ENCODE measurements around the gene GPRC5C.

The GPRC5C gene

DNA sequence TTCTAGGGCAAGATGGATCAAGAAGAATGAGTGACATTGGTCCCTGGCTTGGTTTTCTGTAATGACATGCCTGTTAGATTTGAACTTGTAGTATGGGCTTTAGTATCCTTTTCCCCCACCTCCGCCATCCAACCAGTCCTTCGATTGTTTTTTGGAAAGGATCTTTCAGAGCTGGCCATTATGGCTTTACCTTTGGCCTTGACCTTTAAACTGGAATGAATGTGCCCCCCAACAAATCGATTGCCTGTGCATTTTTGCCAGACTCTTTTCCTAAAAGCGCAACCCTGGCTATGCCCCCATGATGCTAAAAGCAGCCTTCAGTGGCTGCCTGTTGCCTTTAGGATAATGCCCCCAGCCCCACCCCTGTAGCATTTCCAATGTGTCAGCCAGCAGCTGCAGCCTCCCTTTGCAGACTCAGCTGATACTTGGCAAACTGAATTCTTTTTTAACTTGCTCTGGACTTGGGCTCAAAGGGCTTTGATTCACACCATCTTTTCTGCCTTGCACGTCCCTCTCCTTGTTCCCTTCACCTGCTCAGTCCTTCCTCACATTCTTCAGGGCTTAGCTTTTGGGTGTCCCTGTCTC lies 4.0 kb downstream of the GPRC5C start:
- no peak for DNase-seq

DNA sequence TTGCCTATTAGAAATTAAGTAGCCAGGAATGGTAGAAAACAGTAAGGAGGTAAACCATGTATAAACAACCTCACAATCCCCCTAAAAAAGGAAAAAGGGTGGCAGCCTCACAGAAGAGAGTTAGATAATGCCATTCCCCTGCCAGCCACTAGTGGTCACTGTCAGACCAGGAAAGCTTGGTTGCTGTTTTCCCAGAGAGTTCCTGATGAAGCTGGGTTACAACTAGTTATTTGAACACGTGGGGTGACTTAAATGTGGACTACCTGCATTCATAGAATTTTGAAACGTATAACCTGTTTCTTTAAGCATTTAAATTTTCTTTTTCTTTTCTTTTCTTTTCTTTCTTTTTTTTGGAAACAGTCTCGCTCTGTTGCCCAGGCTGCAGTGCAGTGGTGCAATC lies 5.8 kb downstream of the GPRC5C start:
- DNase-seq = peak; percentile 35

DNA sequence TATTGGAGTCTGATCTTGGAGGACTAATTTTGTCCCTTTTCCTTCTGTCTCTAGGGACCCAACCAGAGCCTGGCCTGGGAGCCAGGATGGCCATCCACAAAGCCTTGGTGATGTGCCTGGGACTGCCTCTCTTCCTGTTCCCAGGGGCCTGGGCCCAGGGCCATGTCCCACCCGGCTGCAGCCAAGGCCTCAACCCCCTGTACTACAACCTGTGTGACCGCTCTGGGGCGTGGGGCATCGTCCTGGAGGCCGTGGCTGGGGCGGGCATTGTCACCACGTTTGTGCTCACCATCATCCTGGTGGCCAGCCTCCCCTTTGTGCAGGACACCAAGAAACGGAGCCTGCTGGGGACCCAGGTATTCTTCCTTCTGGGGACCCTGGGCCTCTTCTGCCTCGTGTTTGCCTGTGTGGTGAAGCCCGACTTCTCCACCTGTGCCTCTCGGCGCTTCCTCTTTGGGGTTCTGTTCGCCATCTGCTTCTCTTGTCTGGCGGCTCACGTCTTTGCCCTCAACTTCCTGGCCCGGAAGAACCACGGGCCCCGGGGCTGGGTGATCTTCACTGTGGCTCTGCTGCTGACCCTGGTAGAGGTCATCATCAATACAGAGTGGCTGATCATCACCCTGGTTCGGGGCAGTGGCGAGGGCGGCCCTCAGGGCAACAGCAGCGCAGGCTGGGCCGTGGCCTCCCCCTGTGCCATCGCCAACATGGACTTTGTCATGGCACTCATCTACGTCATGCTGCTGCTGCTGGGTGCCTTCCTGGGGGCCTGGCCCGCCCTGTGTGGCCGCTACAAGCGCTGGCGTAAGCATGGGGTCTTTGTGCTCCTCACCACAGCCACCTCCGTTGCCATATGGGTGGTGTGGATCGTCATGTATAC lies 8.0 kb downstream of the GPRC5C start:
- no peak for DNase-seq

DNA sequence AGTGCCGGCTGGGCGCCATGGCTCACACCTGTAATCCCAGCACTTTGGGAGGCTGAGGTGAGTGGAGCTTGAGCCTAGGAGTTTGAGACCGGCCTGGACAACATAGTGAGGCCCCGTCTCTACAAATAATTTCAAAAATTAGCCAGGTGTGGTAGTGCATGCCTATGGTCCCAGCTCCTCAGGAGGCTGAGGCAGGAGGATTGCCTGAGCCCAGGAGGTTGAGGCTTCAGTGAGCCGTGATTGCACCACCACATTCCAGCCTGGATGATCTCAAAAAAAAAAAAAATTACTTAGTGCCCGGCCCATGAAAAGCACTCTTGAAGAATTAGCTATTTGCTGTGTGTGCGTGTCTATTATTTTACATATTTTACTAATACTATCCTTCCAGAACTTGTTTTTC lies 9.6 kb downstream of the GPRC5C start:
- no peak for DNase-seq

DNA sequence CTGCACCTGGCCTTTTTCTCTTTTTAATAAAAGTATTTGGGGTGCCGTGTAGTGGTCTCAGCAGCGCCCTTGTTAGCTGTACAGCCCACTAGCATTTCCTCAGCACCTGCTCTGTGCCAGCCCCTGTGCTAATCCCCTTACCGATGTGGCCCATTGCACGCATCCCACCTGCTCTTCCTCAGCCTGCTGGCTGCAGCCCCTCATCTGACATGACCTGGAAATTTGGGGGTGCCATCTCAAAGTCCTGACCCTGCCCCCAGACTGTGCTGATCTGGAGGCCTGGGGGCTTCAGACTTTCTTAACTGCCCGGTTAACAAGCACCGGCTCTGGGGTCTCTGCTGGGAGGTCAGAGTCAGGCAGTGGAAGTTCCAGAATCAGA lies 10.4 kb downstream of the GPRC5C start:
- no peak for DNase-seq

DNA sequence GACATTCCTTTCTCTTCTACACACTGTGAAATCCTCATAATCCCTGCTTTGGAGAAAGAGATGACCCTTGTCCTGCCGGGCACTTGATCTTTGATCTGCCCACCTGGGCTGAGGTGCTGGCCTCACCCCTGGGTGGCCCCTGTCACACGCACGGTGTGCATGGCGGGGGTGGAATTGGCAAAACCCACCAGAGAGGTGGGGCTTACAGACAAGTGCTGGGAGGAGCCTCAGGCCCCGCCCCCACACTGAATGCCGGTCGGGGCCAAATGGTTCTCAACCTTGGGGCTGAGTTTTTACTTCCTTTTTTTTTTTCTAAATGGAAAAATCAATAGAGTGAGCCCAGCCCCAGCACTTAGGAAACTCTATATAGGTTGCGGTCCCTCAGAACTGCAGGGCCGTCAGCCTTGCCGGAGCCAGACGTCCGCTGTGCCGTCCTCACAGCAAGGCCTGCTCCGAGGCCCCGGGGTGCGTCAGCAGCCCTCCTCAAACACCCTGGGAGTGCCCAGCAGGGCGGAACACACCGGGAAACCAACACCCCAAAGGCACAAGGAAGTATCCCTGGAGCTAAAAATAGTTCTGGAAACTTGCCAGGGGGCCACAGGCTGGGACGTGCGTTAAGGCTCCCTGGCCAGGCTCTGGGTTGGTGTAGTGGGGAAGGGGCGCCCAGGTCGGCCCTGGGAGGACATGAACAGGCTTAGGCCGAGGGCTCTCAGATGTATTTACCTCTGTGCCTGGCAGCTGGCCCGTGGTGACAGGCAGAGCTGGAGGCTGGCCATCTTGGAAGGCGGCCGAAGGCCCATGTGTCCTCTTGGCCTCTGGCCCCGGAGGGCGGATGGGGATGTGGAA lies 11.0 kb downstream of the GPRC5C start:
- peak; percentile 30 for DNase-seq

DNA sequence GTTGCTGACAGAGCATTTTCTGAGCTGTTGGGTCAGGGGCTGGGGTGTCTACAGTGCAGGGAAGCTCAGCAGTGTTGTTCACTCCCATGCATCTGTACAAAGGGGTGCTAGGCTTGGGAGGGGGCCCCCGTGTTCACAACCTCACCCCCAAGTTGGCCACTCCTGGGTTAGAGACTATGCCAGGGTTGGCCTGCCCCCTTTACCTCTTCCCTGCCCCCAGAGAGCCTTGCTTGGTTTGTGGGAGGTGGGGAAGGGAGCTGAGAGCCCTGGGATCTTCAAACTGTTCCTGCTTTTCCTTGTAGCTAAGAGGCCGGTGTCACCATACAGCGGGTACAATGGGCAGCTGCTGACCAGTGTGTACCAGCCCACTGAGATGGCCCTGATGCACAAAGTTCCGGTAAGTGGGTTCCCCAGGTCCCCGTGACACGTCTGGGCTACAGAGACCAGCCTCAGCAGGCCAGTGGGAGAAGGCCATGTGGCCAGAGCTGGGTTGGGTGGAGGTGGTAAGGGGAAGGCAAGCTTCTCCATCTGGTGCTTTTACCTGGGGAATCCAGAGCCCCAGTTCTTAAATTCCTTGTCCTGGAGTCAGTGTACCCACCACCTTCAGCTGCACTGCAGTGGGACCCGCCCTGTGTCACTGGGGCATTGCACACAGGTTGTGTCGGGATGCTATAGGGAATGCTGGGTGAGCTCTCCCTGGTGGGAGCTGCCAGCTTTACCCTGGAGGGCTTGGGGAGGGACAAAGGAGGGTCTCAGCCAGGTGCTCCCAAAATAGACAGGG lies 11.8 kb downstream of the GPRC5C start:
- DNase-seq = no peak

DNA sequence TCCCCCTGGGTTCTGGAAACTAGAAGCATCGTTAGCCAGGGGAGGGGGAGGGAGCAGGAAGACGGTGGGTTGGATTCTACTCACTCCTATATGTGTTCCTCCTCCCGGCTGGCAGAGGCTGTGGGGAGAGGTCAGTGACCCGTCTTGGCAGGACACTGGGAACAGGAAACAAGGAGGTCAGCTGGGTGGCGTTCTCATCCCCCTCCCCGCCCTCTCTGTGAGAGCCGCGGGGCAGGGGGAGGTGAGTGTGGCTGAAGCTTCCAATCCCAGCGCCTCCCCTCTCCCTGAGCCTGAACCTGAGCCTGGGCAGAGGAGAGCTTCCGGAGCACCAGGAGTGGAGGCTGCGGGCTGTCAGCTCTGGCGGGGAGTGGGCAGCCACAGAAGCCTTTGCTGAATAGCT lies 12.5 kb downstream of the GPRC5C start:
- no peak for DNase-seq

DNA sequence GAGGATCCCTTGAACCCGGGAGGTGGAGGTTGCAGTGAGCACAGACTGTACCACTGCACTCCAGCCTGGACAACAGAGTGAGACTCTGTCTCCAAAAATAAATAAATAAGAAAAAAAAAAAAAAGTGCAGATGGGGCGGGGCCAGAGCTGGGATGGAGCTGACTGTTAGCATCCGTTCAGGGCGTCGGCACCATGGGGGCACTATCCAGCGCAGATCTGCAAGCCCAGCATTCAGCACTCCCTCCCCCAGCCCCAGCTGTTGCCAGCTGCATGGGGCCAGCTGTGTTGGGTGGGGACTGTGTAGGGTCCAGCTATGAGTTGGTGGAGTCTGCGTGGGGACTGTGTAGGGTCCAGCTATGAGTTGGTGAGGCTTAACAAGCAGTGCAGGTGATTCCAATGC lies 13.3 kb downstream of the GPRC5C start:
- DNase-seq = no peak

DNA sequence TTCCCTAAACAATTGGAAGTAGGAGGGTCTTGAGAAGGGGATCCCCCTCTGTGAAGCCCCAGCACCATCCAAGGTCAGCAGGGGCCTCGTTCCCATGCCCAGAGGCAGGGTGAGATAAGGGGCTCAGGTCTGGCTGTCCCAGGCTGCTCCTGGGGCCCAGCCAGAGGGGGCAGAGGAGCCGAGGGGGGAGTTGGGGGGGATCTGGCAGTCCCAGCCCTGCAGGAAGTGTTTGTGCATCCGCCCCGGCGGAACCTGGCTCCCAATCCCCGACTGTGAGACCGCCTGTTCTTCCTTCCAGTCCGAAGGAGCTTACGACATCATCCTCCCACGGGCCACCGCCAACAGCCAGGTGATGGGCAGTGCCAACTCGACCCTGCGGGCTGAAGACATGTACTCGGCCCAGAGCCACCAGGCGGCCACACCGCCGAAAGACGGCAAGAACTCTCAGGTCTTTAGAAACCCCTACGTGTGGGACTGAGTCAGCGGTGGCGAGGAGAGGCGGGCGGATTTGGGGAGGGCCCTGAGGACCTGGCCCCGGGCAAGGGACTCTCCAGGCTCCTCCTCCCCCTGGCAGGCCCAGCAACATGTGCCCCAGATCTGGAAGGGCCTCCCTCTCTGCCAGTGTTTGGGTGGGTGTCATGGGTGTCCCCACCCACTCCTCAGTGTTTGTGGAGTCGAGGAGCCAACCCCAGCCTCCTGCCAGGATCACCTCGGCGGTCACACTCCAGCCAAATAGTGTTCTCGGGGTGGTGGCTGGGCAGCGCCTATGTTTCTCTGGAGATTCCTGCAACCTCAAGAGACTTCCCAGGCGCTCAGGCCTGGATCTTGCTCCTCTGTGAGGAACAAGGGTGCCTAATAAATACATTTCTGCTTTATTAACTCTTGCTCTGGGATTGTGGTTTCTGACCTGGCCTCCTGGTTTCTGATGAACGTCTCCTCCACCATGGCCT lies 14.9 kb downstream of the GPRC5C start:
- no peak for DNase-seq

DNA sequence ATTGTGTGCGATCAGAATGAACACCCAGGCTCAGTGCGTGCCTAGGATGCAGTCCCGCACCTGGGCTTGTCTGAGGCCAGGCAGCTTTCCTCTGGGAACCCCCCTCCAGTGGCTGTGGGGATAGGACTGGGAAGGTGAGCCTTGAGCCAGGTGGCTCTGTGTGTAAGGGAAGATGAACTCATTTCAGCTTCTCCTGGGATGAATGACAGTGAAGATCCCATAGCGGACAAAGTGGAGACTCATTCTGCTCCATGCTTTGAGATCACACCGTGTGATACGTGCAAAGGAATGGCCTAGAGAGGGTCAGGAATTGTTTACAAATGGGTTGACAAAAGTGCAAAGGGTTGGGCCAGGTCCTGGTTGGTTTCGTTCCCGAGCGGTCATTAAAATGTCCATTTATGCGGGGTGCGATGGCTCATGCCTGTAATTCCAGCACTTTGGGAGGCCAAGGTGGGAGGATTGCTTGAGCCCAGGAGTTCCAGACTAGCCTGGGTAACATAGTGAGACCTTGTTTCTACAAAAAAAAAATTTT lies 15.8 kb downstream of the GPRC5C start:
- no peak for DNase-seq

DNA sequence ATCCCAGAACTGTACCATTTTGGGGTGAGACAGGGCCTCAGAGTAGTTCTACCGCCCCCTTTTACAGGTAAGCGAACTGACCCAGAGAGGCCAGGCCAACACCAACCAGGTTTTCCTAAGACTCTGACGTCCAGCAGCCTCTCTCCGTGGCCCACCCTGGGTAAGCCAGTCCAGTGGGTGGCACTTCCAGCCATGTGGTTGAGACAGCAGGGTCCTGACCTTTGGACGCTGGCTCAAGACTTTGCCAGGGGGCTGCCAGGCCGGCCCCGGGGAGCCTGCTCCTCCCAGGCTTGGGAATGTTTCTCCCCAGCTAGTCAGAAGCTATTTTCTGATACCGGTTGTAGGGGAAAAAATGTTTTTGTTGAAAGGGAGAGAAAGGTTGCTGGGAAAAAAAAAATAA lies 16.9 kb downstream of the GPRC5C start:
- DNase-seq = no peak

DNA sequence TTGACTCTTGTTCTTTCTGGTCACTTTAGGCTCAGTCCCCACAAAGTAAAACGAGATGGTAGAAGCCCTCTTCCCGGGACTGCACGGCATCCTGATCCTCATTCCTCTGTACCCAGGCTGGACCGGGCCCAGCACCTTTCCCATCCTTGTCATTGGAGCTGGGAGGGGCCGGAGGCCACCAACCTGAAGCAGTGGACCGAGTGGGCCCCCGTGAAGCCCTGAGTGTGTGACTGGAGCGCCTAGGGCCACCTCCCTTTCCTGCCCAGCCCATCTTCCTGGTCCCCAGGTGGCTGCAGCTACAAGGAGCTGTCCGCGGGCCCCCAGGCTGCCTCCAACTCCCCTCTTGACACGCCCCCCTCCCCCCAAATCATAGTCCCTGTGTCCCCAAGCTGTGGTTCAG lies 17.4 kb downstream of the GPRC5C start:
- no peak for DNase-seq

DNA sequence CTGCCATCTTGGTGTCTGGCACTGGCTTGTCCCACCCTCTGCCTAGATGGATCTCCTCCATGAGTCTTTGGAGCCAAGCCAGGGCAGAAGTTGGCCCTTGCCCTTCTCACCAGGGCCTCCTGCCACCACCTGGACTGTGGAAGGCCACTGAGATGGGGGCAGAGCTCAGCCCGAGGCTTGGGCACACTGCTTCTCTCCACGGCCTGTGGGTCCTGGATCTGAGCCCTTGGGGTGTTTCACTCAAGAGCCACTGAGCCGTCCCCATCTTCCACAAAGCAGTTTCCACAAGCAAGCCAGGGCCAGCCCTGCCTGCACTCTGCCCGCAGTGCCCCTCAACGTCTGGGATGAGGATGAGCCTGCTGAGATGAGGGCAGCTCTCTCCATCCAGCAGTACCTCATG lies 17.9 kb downstream of the GPRC5C start:
- DNase-seq = no peak

DNA sequence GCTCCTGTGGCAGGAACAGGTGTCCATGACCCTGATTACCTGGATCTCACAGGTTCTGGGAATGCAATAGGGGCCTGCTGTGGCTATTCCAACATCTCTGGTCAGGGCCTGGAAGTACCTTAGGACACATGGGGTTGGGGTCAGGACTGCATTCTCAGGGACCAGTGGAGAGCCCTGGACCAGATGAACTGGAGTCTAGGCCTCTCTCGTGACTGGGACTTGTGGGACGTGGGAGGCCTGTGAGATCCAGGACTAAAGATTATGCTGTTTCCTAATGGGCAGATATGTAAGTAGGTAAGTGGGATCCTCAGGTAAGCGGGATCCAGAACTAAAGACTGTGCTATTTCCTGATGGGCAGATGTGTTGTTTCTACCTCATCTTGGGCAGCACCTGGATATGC lies 18.3 kb downstream of the GPRC5C start:
- DNase-seq = no peak

DNA sequence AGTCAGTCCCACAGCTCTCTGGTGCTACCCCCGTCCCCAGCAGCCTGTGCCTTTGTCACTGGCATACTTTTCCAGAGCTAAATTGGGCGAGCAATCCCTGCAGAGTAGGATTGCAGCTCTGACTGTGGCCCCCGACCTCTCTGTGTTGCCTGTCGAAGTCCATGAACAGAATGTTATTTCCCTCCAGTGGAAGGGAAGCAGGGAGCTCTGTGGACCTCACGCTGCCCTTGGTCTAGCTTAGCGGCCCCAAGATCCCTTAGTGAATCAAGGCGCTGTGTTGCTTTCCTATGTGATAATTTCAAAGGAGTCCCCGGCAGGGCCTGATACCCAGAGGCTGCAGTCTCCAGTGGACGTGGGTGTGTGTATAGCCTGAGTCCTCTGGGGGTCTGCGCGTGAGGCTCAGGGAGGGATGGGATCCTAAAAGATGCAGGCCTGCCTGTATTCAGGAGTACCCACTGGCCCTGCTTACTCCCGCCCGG lies 19.1 kb downstream of the GPRC5C start:
- no peak for DNase-seq

DNA sequence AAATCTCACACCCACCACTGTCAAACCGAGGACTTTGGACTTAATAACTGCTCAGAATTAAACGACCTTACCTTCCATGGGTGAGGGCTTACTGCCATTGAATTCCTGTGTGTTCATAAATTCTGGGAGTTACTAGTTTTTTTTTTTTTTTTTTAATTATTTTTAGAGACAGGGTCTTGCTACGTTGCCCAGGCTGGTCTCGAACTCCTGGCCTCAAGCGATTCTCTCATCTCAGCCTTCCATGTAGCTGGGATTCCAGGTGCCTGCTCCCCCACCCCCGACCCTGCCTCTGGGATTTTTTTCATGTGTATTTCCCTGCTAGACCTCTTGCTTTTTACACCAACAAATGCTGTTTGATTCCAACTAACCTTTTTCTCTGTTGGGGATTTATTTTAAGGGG lies 19.7 kb downstream of the GPRC5C start:
- DNase-seq = no peak

DNA sequence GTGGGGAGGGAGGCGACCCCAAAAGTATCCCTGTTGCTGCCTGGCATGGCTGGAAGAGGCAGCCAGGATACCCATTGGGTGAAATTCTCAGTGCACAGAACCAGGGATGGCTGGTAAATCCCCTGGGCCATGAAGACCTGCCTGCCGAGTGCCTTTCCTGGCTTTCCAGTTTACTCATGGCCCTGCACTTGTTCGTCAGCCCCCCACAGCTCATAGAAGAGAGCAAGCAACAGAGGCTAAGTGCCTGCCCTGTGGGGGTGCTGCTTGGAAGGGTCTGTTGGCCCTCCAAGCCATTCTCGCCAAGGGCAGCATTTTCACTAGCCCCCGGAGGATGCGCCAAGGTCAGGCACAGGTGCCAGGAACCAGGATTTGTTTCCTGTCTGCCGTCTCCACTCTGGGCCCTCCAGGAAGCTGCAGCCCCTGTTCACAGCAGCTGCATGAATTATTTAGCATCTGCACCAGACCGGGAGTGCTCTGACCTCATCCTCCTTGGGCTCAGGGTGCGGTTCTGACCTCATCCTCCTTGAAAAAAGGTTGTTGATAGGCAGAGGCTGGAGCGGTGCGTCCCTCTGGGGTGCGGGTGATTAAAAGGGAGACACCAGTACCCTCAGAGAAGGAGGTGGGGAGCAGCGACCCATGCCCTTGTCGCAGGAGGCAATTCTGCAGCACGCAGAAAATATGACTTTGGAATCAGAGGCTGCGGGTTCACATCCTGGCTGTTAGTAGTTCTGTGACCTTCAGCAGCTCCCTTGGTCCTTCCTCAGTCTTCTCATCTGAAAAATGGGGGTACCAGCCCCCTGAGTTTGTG lies 20.3 kb downstream of the GPRC5C start:
- DNase-seq = no peak

DNA sequence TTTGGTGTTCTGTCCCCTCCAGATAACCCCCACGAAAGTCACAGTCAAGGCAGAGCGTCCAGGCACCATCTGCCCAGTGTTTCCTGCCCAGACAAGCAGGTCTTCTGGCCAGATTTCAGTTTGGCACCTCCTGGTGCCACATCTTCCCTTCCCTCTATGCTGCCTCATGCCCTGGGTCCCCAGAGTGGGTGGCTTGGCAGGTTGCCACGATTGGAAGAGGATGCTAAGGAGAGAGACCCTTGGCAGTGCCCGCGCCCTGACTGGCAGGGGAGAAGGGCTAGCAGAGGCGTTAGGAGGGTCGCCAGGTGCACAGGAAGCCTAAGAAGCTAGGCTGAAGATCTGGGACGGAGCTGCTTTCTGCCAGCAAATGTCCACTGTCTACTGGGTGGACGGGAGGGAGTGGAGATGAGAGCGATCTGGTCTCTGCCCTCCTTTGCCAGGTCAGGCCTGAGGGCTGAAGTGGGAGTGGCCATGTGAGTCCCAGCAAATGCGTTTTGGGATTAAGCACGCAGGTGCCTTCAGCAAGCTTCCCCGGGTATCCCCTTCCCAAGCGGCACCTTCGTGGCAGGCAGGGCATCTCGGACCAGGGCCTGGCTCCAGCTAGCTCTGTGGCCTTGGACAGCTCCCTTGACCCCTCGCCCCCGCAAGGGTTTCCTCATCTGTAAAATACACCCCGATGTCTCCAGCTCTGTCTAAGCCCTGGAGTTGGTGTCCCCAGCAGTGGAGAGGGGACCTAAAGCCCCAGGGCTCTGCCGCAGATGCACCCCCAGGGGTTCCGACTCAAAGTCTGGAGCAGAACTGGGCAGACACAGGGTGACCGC lies 21.2 kb downstream of the GPRC5C start:
- no peak for DNase-seq

Data from hematopoietic multipotent progenitor cell treated with erythropoietin and hydrocortisone succinate and interleukin-3 and kit ligand, for 8 days (in vitro differentiated cells).